D341Med (cell line): Measurements from ENCODE around the gene RAB3A.
A peak's percentile ranks its signal among the peaks of the same experiment; 100 is the strongest.
"Not testable (repeated sequence)": the region's sequence is repeated elsewhere in the genome, so short reads cannot be mapped to it uniquely, and the experiment has no call there.

Experiments
- DNase-seq: peaks from one replicate; pipeline ENCODE4 v3.0.0; 2012; ENCODE audit warnings: low spot score

The RAB3A gene

DNA sequence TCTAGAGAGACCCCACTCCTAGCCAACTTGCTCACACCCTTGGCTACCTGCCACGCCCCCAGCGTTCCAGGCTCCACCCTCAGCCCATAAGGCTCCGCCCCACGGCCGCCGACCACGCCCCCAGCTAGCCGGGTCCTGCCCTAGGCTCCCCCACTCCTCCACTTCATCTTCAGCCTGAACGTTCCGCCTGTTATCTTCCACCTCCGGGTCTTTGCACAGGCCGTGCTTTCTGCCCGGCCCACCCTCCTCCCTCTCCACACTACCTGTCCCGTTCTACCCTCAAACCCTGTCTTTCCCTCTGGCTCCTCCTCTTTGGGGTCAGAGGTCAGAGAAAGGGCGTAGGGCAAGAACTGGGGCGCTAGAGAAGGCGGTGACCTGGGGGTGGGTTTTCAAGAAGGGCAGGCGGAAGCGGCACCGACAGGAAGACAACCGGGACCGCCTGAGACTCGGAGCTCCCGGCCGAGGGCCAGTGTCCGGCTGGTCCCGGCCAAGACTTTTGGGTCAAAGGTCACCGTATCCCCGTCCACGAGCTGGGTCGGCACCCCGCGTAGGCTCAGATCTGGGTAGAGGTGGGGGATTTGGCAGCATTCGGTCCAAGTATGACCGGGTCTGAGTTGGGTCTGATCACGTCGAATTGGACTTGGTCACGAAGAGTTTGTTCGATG, 20.1 kb upstream of the RAB3A start:
- peak; percentile 82 for DNase-seq

DNA sequence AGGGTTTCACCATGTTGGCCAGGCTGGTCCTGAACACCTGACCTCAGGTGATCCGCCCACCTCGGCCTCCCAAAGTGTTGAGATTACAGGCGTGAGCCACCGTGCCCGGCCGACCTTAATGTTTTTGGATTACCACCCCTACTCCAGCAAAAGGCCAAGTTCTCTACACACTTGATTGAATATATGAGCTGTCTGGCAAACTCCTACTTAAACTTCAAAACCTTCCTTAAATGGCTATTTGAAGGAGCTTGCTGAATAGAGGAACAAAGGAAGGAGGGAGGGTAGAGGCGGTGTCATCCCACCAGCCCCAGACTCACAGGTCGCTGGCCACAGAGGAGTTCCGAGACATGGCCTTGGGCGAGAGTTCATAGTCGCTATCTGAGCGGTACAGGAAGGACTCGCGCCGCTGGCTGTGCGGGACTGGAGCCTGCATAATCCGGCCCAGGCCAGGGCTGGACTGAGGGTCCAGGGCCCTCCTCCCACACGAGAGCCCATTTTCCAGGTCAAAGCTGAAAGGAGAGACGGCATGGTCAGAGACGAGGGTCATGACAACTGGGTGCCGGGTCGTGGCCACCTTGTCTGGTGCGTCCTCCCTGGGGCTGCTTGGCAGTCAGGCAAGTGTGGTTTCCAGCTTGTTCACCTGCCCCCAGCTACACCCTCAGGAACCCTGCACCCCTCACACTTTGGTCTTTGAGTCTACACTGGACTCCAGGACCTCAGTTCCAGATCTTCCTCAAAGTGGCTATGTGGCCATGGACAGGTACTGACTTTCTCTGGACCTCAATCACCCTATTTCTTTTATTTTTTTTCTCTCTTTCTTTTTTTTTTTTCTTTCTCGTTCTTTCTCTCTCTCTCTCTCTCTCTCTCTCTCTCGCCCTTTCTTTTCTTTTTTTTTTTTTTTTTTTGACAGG, 18.2 kb upstream of the RAB3A start:
- no peak for DNase-seq

DNA sequence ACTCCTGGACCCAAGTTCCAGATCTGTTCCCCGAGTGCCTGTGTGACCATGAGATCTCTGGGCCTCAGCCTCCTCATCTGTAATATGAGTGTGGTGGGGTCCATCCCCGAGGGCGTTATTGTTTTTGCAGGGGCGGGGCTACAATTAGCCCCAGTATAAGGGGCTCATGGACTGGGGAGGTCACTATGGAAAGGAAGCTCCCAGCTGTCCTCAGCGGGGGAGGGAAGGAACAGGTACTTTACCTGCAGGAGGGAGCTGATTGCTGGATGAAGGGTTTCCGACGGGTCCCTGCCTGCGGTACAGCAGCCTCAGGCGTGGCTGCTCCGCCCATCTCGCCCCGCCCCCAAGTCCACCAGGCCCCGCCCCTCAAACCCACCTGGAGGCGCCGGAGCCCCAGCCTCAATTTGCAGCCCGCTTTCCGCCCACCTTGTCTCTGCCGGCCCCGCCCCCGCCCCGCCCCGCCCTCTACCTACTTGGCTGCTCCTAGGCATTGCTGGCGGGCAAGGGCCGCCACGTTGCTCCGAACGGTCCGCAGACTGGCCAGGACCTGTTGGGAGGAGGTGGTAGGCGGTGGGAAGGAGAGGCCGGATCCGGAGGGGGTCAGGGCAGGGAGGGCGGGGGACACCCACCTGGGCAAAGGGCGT, 16.9 kb upstream of the RAB3A start:
- peak; percentile 52 for DNase-seq

DNA sequence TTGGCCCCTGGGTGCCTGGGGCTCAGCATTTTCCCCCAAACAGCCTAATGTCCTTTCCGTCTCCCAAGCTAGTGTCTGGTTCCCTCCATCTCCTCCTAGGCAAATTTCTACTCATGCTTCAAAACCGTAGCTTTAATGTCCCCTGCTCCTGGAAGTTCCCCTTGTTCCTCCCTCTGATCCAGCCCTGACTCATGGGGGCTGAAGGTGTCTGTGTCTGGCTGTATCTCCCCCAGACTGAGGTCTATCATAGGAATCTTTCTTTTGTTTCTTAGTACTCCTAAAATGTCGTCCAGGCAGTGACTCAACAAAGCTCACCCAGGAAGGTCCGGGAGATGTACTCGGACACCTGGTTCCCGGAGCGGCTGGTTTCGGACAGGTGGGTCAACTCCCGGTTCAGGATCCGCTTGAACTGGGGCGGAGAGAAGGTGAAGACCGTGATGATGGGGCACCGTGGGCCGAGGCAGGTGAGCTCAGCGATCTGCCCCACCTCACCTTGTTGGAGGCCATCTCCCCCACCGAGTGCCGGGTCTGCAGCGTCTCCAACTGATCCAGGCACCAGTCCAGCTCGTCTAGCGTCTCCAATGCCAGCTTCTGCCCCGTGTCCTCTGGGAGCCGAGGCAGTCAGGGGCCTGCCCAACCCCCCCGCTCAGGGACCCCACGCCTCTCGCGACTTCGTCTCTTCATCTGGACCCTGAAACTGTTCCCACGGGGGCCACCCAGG, 16.2 kb upstream of the RAB3A start:
- DNase-seq: no peak

DNA sequence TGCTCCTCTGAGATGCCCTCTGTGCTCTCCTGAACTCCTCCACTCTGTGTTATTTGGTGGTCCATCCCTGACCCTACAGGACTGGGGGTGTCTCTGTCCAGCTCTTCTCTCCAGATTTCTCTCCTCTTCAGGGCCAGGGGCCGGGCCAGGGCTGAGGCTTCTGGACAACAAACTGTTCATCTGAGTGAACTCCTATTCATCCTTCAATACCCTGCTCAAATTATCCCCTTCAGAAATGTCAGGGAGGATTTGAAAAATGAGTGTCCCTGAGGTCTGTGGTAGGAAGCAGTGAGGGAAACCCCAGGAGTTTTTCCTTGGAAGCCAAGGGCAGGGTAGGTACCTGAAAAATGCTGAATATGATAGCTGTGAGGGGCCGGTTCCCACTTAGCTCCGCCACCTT, 14.8 kb upstream of the RAB3A start:
- no peak for DNase-seq

DNA sequence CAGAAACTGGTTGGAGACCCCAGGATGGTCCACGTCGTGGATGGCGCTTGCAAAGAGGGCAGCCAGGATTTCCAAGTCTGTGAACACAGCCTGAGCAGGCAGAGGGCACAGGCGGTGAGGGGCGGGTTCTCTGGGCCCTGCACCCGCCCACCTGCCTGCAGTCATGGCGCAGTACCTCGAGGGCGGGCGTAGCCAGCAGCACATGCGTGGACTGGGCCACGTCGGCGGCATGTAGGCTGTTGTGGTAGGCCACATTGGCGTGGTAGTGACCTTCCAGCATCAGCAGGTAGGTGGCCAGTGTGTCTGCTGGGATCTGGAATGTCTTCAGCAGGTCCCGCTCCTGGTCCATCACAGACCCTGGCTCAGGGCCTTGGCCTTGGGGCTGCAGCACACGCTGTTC, 14.3 kb upstream of the RAB3A start:
- DNase-seq: no peak

DNA sequence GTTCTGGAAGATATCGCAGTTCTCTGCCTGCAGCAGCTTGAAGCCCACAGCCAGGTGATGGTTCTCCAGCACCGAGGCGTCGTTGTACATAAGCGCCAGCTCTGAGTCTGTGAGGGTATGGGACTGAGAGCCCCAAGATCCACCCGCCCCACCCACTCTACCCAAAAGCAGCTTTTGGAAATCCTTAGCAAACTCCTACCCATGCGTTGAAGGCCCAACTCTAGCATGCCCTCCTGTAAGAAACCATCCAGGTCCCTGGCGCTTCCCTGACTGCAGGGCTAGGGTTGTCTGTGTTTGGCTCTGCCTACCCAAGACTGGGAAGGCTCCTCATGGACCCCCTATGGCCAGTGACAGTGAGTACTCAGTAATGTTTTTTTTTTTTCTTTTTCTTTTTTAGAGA, 12.9 kb upstream of the RAB3A start:
- no peak for DNase-seq

DNA sequence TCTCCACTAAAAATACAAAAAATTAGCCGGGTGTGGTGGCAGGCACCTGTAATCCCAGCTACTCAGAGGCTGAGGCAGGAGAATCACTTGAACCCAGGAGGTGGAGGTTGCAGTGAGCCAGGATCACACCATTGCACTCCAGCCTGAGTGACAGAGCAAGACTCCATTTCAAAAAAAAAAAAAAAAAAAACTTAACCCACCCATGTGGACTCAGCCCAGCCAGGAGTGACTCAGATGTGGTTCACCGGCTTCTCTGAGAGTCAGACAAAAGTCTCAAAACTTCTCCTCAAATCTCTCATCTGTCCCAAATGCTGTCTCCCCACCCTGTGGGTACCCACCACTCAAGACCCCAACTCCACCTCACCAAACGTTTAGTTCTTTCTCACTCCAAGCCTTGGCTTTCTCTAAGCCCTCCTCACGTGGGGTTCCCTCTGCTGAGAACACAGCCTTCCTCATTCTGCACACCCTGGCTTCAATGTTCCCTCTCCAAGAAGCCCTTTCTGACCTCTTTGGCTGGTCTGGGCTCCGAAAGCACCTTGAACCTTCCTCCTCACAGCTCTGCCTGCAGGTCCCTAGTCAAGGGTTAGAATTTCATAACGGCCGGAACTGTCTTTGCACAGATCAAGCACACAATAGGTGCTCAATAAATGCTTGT, 11.1 kb upstream of the RAB3A start:
- no peak for DNase-seq

DNA sequence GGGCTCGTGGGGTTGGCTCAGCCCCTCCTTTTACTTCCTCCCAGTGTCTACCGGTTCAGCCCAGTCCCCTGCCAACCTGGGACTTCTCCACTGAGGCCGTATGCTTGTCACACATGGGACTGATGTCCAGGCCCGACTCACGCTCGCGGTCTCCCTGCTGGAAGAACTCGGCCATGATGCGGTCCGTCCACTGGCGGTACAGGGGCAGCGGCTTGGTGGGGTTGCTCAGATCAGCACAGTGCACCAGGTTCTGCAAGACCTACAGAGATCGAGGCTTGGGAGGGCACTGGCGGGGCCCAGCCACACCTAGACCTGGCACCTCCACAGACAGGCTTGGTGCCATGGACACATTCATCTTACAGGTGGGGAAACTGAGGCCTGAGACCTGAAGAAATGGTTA, 7.8 kb upstream of the RAB3A start:
- DNase-seq: no peak

DNA sequence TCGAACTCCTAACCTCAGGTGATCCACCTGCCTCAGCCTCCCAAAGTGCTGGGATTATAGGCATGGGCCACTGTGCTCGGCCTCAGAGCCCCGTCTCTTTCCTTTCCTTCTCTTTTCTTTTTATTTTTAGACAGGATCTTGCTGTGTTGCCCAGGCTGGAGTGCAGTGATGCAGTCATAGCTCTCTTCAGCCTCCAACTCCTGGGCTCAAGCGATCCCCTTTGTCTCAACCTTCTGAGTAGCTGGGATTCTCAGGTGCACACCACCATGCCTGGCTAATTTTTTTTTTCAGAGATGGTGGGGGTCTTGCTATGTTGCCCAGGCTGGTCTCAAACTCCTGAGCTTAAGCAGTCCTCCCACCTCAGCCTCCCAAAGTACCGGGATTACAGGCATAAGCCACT, 6.1 kb upstream of the RAB3A start:
- not testable (repeated sequence) for DNase-seq

DNA sequence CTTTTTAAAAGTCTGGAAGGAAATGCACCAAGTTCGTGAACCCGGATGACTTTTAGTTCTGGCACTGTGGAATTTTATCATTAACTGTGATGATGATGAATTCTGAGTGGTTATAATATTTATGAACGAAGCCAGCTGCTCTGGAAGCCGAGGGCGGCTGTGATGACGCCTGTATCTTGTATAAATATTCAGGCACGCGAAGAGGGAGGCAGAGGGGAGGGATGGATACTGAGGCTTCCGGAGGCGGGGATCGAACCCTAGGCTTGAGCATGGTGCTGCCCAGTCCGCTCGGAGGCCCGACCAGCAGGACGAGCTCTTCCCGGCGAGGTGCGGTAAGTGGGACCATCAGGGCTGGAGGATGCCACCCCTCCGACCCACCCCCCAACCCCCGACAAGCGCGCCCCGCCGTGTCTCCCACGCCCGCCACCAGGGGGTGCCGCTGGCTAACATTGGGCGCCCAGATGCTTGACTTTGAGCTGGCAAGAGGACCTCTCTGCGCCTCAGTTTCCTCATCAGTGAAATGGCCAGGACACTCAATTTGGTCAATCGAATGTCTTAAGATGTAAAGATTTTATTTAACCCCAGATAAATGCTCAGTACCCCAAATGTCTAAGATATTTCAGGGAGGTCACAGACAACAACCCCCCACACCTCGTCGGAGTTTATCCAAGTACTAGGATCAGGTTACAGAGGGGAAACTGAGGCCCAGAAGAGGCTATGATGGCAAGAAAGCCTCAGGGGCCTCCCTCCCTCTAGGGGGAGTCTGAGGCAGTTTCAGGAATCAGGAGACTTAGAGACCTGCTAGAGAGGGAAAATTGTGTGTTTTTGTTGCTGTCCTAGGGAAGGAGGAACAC, 4.5 kb upstream of the RAB3A start:
- peak; percentile 83 for DNase-seq

DNA sequence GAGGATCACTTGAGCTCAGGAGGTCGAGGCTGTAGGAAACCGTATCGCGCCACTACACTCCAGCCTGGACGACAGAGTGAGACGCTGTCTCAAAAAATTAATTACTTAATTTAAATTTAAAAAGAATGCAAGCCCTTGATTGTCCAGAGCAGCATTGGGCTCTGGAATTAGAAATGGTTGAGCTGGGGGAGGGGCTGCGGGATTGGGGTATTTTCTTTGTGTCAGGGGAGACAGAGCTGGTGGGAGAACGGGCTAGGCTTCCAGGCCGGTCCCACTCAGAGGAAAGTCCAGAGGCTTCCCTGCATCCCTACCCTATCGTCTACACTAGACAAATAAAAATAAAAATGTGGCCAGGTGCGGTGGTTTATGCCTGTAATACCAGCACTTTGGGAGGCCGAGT, 2.2 kb upstream of the RAB3A start:
- DNase-seq: no peak

DNA sequence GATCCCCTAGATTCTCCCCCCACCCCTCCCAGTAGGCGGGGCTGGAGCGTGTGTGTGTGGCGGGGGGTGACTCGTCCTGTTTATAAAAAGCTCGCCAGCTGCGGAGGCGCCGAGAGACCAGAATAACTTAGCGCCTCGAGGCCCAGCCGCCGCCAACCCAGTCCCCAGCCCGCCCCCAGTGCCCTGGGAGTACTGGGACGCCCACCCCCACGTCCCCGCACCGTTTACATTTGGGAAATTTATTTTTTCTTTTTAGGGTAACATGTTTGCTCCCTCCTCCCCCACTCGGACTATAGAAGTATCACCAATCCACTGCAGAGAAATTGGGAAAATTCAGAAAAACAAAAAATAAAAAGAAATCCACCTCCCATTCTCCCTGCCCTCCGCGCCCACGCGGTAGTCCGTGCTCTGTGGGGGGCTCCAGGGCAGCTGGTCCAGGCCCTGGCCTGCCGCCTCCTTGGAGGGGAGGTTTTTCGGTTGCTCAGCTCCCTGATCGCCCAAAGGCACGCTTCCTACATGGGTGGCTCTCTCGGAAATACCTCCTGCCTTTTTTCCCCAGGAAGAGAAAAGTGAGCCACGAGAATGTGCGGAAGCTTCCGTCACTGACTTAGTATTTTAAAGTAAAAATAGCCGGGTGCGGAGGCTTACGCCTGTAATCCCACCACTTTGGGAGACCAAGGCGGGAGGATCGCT, 1.5 kb upstream of the RAB3A start:
- DNase-seq: peak; percentile 81

DNA sequence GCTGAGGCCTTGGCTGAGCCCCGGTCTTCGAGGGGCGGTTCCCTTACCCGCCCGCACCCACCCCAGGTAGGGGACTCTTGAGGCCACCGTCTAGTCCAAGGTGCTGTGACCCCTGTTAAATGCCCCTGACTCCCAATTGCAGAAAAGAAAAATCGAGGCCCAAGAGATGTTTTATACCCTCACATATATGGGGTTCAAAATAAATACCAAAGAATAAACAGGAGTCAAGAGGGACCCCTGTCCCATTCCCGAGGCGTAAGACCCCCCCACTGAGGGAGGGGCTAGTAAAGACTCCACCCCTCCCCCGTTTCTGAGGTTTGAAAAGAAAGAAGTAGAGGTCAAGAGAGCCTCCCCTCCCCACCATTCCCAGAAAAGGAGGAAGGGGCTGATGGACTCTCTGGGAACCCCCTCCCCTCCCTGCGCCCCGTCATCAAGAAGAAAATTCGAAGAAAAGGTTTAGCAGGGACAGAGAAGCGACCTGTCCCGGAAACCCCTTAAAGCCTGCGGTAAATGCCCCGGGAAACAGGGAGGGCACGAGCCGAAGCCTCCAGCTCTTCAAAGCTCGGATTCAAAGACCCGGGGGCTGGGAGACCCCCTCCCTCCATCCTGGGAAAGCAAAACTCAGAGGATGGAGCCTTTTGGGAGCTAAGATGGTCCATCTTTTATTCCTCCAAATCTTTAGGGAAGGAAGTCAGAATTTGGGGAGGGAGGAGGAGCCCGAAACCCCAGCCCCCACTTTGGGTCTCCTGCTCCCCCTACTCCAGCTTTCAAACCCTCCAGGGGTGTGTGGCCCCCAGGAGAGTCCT, 755 bp upstream of the RAB3A start:
- DNase-seq: no peak

DNA sequence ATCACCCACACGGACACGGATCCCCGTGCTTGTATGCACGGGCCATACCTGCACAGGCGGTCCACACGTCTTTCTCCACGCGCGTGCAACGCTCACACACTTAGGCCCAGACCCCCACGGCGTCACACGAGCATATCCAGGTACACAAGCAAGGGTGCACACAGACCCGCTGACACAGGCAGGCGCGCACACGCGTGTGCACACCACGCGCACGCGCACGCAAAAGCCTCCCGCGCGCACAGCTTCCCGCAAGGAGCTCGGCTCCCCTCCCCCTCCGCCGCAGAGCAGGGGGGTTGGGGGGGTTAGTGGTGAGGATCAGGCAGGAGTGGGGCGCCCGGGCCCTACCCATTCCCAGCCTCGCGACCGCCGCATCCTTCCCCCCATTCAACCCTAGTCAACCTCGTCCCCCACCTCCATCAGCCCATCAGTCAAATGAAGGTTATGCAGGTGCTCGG, 407 bp downstream of the RAB3A start:
- peak; percentile 59 for DNase-seq

DNA sequence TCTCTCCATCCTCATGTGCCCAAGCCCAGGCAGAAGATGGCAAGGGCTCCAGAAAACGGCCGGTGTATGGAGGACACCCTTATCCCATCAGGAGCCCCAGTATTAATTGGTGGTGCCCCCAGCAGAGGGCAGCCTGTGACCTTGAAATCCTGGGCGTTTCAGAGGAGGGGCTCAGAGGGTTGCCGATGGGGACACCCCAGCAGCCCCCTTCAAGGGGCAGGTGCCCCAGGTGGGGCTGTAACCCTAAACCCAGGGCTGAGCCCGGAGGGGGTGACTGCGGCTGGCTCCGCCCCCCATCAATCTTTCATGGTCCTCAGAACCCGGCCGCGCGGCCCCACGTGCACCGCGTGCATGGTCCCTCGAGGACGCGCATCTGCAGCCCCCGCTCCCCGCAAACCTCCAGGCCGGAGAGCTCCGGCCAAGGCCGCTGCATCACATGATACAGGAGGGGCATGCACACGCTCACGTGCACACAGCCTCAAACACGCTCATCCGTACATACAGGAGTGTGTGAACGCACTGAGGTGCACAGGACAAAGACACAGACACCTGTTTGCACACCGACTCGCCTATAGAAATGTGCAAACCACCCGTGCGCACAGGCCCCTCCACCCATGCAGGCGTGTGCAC, 949 bp downstream of the RAB3A start:
- DNase-seq: peak; percentile 62

DNA sequence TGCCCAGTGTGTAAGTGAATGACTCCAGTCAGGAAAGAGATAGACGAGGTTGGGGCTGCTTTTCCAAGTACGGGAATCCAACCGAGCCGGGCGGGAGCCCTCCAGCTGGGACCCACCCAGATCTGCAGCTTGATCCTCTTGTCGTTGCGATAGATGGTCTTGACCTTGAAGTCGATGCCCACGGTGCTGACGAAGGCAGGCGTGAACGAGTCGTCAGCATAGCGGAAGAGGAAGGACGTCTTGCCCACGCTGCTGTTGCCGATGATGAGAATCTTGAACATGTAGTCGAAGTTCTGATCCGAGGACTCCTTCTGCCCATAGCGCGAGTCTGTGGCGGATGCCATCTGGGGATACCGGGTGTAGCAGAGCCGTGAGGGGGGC, 1.5 kb downstream of the RAB3A start:
- no peak for DNase-seq

DNA sequence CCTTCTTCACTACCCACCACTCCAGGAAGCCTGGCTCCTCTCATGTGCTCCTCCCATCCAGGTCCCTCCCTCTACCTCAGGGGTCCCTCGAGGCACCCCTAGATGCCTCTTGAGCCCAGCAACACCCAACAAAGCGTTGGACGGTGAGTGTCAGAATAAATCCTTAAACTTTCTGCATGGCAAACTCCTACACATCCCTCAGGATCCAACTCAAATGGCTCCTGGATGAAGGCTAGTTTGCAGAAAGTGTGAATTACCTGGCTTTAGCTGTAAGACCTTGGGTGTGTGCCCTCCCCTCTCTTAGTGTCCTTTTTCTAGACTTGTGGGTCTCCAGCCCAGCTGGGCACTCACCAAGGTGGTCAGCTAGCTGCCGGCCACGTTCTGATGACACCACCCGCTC, 5.5 kb downstream of the RAB3A start:
- DNase-seq: no peak

DNA sequence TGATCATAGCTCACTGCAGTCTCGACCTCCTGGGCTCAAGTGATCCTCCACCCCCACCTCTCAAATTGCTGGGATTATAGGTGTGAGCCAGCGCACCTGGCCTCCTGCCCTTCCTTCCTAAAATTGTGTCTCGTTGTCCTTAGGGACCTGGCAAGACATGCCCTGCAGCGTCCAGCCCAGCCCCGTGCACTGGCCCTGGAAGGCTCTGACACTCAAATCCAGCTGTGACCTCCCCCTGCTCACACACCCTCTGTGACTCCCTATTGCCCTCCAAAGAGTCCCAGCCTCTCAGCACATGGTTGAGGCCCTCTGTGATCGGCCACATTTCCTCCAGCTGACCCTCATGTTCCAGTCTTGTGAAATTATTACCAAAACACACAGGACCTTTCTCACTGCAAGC, 5.9 kb downstream of the RAB3A start:
- DNase-seq: no peak
